Measurements from ENCODE around the gene ARID3B.
"Not testable (repeated sequence)": the region's sequence is repeated elsewhere in the genome, so short reads cannot be mapped to it uniquely, and the experiment has no call there.

Gene ARID3B

DNA sequence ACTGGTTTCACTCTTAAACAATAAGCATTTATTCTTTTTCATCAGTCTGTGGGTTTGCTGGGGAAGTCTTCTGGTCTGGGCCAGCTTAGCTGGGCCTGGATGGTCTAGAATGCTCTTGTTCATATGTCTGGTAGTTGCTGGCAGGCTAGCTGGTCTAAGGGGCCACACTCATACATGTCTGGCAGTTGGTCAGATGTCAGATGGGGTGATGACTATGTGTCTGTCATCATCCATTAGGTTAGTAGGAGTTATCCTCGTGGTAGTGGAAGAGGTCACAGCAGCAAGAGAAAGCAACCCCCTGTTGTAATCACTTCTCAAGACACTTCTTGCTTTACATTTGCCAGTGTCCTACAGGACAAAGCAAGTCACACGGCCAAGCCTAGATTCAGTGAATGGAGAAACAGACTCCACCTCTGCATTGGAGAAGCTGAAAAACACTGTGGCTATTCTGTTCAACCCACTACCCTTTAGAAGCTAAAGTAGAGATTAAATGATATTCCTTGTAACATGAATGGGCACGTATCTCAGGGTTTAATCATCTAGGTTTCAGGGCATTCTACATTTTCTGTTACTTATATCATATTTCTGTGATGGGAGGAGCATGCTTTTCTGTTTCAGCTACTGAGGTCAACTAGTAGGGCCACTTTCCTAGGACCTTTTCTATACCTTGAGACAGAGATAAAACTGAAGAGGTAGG, 5.5 kb upstream of the ARID3B start:
- peak; percentile 48 for DNase-seq (ENCODE audit: low read depth)

DNA sequence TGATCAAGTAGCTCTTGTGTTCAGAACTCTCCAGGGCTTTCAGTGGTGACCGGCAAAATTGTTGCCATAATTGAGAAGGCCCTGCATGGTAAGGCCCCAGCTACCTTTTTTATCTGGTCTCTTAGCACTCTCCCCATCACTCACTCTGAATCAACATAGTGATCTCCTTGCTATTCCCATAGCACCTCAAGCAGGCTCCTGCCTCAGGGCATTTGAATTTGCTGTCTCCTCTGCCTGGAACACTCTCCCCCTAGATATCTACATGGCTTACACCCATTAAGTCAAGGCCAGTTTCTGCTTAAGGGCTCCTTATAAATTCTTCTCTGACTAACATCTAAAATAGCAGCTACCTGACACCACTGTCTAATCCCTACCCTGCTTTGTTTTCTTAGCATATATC, 3.3 kb upstream of the ARID3B start:
- DNase-seq (ENCODE audit: low read depth): no peak

DNA sequence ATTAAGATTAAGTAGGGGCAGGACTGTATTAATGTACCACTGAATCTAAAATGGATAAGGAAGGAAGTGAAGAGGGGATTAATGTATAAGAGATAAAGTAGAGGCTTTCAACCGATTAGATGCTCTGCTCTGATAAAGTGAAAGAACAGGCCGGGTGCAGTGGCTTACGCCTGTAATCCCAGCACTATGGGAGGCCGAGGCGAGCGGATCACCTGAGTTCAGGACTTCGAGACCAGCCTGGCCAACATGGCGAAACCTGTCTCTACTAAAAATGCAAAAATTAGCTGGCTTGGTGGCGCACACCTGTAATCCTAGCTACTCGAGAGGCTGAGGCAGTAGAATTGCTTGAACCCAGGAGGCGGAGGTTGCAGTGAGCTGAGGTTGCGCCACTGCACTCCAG, 1.5 kb upstream of the ARID3B start:
- not testable (repeated sequence) for DNase-seq (ENCODE audit: low read depth)

DNA sequence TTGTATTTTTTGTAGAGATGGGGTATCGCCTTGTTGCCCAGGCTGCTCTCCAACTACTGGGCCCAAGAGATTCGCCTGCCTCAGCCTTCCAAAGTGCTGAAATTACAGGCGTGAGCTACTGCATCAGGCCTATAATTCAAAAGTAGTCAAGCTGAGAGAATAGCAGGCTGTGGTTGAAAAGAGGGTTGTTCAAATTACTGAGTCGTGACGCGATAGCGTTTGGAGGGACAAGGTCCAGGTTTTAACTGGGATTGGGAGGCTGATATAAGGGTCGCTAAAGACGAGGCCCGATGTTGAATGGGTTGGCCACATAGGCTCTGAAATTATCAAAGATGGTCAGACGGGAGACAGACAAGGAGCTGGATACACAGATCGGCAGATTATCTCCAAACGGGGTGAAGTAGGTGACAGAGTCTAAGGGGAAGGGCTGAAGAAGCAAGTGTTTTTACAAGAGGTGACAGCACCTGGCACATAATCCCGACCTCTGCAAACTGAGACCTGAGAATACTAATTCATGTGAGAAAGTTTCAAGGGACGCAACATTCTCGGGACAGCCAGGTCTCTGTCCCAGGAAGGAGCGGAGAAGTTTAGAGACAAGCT, 759 bp upstream of the ARID3B start:
- DNase-seq (ENCODE audit: low read depth): peak; percentile 64

DNA sequence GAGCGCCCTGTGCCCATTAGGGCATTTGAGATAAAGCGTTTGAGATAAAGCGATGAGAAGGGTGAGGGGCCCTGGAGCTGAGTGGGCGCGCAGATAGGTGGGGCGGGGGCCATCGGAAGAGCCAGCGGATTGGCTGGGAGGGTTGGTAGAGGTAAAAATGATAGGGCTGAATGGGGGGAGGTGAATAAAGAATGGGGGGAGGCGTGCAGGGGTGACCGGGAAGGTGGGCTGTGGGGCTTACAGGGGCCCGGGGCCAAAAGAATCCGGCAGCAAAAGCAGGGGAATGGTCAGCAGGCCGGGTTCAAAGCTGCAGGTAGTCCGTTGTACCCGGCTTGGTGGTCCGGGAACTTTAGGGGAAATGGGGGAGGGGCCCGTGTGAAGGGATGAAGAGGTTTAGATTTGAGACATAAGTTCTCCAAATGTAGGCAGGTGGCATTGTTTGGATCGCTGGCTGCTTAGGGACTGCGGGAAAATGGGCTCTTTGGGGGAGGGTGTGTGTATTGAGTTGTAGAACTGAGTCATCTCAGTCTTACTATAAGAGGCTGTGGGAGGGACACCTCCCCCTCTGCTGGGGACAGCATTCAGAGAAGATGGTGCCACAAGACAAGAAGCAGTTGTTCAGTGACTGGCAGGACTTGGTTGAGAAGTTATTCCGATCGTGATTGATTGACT, 610 bp downstream of the ARID3B start:
- DNase-seq (ENCODE audit: low read depth): peak; percentile 82

DNA sequence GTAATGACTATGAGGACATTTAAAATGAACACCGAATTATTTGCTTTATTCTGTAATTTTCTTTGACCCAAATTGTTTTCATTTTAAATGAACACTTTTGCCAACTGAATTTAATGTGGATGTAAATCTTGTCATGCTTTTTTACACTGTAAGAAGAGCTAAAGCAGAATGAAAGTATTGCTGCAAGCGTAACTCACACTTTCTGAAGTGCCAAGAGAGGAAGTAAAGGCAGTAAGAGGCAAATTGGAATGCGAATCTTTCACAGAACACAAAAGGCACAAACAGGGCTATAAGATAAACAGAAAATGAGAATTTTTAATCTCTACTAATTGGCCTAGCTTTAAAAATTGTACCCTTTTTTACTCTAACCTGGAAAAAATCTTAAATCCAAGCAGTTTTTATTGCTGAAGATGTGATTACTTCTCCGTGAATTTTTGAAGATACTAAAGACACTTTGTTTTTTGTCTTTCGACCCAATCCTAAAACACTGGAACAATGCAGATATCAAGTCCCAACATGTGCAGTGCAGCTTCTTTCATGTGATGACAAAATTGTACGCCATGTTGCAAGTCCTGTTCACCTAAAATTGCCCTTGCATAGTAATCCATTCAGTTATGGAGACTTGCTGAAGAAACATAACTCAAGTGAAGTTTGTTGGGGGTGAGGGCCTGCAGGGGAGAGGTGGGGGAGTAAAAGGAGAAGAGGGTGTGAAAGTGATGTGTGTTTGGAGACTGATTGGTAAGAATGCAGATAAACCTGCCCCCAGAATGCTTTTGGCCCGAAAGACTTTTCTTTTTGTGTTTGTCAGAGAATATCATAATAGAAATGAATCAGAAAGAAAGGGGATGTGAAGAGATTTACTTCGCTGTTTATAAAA, 1.4 kb downstream of the ARID3B start:
- DNase-seq (ENCODE audit: low read depth): no peak

DNA sequence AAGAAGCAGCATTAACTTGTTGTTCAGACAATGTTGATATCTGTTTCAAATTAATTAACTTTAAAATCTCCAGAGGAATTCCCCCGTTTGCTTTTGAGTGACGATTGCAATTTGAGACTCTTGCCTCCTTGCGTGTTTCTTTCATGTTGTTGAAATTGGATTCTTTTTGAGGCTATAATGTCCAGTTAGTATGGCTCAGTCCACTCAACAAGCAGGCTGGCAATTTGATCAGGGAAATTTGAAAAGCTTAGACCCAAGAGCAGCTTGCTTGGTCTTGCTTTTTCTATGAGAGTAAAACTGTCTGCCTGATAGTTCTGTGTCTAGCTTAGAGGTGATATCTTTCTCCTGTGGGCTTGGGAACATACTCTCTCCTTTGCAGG, 2.0 kb downstream of the ARID3B start:
- DNase-seq (ENCODE audit: low read depth): no peak

DNA sequence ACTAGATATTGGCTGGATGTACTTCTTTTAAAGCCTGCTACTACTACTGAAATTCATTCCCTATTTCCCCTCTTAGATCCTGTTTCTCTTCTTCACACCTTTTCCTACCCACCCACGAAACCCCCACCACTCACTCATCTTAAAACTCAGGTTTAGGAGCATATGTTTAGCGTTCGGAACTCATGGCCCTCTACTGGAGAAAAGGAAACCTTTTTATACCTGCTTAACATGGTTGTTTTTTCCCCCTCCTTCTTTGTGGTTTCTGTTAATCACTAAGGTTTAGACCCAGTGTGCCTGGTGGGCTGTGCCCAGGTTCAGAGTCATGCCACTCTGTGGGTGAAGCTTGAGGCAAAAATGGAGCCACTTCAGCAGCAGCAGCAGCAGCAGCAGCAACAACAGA, 2.6 kb downstream of the ARID3B start:
- DNase-seq (ENCODE audit: low read depth): peak; percentile 29

DNA sequence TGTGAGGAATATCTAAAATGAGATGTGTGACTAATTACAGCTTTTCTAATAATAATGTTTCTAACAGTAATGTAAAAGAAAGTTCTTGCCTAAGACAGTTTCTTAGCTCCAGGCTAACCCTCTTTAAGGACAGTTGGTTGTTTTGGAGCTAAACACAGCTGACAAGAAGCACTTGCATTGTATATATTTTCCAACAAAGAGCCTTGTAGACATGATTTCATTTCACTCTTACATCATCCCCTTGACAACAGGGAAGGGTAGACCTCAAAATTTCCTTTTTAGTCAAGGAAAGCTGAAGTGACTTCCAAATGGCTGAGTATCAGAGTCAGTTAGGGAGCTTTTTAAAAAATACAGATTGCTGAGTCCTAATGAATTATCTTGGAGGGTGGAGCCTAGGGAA, 4.1 kb downstream of the ARID3B start:
- no peak for DNase-seq (ENCODE audit: low read depth)

DNA sequence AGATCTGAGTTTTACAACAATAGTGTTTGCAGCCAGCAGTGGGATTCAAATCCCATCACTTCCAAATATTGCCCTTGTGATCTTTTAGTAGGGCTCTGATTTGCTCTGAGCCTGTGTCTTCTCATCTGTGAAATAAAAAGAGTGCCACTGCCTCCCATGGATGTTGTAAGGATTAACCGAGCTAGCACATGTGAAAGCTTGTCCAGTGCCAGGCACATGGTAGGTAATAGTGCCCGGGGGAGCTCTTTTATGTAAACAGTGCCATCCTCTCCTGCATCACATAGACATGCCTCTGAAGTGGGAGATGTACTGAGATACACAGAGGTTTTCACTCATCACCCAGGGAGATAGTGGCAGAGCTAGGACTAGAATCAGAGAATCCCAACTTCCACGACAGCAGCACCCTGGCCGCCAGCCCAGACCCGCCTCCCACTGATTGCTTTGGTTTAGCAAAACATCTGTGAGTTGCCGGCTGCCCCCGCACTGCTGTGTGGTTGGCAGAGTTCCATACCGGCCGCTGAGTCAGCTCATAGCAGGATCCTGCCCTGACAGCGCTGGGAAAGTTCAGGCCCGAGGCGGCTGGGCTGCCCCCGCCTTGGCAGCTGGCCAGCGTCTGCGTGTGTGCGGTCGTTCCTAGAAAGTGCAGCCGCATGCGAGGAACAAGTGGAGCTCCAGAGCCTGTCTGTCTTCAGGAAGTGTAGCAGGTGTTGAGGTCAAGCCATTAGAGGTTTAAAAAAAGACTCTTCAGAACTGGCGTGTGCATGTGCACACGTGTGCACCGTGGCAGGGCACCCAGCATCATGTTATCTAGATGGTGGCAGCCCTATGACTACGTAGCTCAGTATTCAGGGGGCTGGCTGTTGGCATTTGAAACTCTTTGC, 5.0 kb downstream of the ARID3B start:
- peak; percentile 98 for DNase-seq (ENCODE audit: low read depth)

DNA sequence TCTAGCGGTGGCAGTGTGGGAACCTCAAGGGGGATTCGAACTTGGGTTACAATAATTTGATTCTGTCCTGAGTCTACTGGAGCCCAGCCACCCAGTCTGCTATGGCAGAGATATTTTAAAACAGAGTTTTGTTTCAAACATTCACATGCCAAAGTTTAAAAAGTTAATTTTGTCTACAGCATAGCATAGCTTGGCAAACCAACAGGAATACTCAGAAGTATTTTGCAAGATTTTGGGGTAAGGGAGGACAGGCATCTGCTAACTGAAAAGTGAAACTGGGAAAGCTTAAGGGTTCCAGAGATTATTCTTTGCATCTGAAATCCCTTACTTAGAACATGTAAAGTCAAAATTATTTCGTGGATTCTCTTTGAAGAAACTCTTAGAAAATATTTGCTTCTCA, 6.6 kb downstream of the ARID3B start:
- DNase-seq (ENCODE audit: low read depth): no peak

DNA sequence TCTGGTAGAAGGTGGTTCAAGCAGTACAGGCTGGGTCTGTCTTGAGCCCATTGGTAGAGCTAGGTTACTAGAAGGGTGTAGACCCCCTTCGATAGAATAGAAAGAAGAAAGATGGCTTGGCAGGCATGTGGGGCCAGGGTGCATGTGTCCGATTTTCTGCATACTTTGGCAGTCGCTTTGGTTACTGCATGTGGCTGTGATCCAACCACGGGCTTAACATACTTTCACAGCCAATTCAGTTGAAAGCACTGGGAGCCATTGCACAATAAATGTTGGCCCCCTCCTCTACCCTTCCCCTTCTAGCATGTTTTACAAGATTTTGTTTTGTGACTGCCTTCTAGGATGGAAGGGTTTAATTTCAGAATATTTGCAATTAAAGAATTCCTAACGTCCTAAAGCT, 7.2 kb downstream of the ARID3B start:
- no peak for DNase-seq (ENCODE audit: low read depth)

DNA sequence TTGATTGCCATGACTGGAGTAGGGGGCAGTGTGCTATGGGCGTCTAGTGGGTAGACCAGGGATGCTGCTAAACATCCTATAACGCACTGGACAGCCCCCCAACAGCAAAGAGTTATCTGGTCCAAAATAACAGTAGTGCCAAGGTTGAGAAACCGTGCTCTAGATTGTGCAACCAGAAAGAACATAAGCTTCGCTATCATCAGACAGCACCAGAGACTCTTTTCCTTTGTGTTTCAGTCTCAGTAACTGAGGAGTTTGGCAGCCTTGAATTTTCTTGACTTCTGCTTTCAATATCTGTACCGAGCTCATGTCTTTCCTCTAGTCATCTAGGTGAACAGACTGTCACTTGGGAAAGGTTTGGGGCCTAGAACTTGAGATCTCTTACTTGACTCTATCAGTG, 8.8 kb downstream of the ARID3B start:
- DNase-seq (ENCODE audit: low read depth): no peak

DNA sequence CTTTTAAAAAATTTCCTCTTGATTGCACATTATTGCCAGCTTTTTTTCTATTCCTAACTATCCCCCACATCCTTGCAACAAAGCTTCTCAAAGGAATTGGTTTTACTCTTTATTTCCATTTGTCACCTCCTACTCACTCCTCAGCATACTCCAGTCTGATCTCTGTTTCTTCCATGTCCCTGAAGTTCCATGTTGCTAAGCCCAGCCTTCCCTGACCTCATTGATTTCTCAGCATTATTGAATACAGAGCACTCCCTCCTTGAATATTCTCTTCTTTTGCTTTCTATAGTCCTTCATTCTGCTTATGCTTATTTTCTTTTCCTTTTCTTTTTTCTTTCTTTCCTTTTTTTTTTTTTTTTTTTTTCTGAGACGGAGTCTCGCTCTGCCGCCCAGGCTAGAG, 10.7 kb downstream of the ARID3B start:
- DNase-seq (ENCODE audit: low read depth): no peak

DNA sequence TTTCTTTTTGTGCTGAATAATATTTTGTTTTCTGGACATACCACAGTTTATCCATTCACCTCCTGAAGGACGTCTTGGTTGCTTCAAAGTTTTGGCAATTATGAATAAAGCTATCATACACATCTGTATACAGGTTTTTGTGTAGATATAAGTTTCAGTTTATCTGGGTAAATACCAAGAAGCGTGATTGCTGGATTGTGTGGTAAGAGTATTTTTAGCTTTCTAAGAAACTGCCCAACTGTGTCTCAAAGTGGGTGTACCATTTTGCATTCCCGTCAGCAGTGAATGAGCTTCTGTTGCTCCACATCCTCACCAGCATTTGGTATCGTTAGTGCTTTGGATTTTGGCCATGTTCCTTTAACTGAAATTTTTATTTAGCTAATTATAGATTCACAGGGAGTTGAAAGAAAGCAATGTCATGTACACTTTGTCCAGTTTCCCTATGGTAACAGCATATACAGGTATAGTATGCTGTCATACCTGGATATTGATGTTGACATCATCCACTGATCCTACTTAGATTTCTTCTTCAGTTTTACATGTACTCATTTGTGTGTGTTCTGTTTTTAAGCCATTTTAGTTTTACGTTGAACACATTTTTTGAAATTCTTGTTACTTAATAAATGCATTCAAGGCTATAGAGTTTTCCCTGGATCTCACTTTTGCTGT, 11.9 kb downstream of the ARID3B start:
- DNase-seq (ENCODE audit: low read depth): no peak

DNA sequence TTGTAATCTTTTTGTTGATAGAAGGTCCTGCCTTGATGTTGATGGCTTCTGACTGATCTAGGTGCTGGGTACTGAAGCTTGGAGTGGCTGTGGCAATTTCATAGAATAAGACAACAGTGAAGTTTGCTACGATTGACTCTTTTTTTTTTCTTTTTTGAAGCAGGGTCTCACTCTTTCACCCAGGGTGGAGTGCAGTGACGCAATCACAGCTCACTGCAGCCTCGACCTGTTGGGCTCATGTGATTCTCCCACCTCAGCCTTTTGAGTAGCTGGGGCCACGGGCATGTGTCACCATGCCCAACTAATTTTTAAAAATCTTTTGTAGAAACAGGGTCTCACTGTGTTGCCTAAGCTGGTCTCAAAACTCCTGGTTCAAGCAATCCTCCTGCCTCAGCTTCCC, 14.2 kb downstream of the ARID3B start:
- DNase-seq (ENCODE audit: low read depth): no peak

DNA sequence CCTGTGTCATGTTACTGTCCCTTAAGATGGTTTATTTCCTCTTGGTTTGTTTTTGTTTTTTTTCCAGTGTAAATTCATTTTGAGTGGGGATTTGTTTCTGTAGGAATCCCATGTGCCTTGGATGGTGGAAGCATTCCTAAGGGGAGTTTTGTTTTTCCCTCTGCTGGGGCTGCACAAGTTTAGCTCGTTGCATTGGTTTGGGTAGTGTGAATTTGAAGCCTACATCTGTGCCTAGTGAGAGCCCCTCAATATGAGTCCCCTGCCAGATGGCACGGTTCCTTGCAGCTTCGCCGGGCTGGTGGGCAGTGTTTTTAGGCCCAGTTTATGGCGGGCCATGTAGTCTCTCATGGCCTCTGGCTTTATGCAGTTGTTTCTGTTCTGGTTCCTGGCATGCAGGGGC, 17.7 kb downstream of the ARID3B start:
- no peak for DNase-seq (ENCODE audit: low read depth)

DNA sequence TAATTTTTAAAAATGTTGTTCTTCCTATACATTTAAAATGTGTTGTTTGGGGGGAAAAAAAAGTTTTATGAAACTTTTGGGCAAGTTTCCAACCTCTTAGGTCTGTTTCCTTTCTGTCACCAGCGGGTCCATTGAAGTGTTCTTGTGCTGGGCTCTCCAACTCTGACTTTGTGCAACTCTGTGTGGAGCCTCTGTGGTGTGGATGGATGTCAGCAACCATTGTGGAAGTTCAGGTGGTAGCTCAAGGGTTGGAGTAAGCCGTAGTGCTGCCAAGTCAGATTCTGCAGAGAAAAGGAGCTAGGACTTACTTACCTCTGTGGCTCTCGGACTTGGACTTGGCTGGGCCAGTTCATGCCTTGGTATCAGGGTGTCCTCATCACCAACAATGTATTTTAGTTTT, 22.4 kb downstream of the ARID3B start:
- DNase-seq (ENCODE audit: low read depth): no peak

DNA sequence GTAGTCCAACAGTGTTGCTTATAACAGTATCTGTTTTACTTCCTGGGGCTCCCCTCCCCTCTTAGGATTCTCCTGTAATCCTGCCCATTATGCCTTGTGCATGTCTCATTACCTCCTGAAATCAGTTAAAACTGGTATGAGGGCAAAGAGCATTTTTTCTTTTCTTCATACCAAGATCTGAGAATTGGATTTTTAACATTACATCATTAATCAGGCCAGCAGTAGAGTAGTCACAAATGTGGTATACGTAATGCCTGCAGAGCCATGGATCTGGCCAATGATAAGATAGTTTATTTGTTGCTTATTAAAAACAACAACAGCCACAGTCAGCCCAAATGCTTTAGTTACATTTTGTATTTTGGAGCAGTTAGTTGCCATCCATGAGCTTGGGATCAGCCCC, 23.2 kb downstream of the ARID3B start:
- DNase-seq (ENCODE audit: low read depth): no peak

DNA sequence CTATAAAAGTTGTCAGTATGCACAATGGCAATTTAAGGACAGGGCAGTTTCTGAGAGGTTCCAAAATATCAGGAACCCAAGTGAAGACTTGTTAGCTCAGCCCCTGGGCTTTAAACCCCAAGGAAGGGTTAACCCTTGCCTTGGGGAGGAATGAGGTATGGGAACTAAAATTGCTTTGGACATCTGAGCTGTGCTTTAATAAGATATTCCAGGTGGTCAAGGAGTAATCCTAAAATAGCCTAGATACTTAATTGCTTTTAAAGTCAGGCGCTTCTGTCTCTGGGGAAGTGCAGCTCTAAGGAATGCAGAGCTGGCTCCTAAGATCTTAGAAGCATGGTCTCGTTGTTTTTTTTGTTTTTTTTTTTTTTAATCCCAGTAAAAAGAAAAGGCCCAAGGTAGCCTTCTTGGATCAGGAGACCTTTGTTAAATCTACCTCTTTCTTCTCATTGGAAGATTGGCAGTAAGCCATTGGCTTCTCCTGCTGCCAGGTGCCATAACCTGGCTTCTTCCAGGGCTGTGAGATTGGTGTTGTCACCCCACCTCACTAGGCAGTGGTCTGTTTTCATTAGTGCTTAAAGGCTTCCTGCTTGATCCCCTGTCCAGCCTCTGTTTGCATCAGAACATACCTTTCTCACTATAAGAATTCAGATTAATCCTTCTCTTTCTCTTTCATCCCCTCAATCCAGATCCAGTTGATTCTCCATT, 24.5 kb downstream of the ARID3B start:
- DNase-seq (ENCODE audit: low read depth): no peak

DNA sequence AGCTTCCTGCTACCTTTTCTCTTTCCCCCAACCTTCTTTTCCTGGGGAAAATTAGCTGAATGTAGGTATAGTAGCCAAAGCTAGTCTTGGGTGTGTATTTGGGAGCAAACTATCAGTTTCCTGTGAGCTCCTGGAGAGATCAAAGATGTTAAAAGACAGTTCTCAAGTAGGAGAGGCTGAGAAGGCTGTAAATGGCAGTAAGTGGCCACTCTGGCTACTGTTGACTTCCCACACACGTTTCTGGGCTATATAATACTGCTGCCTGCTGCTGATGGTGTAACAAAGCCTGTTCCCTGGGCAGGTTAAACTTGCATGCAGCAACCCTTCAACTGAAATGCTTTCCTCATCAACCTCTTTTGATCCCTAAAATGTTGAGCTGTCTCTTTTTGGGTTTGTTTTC, 27.6 kb downstream of the ARID3B start:
- no peak for DNase-seq (ENCODE audit: low read depth)

All from ELR (cell line).